ENCODE measurements around the gene ZBED1.
"Not testable (repeated sequence)": the region's sequence is repeated elsewhere in the genome, so short reads cannot be mapped to it uniquely, and the experiment has no call there.

Gene ZBED1

DNA sequence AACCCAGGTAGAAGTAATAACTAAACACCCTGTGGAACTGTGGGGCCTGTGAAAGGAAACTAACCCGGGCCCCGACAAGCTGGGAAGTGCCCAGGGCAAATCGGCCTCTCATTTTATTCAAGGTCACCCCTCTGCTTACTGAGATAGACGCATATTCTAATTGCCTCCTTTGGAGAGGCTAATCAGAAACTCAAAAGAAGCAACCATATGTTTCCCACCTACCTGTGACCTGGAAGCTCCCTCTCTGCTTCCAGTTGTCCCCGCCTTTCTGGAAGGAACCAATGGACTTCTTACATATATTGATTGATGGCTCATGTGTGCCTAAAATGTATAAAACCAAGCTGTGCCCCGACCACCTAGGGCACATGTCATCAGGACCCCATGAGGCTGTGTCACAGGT, 23.1 kb upstream of the ZBED1 start:
- Histone ChIP-seq H3K9me3 (ENCODE audit: severe bottlenecking) (no peaks in the 10 kb centered on the region), H3K27me3 (ENCODE audit: insufficient read depth, low read depth, severe bottlenecking) (no peaks in the 10 kb centered on the region), H3K4me3 (ENCODE audit: low read depth, low read length) (no peak overlapping the region), H3K36me3 (no peaks in the 10 kb centered on the region), H3K27ac (no peak overlapping the region)
- no peak for DNase-seq
- TF ChIP-seq, protein P1, sequence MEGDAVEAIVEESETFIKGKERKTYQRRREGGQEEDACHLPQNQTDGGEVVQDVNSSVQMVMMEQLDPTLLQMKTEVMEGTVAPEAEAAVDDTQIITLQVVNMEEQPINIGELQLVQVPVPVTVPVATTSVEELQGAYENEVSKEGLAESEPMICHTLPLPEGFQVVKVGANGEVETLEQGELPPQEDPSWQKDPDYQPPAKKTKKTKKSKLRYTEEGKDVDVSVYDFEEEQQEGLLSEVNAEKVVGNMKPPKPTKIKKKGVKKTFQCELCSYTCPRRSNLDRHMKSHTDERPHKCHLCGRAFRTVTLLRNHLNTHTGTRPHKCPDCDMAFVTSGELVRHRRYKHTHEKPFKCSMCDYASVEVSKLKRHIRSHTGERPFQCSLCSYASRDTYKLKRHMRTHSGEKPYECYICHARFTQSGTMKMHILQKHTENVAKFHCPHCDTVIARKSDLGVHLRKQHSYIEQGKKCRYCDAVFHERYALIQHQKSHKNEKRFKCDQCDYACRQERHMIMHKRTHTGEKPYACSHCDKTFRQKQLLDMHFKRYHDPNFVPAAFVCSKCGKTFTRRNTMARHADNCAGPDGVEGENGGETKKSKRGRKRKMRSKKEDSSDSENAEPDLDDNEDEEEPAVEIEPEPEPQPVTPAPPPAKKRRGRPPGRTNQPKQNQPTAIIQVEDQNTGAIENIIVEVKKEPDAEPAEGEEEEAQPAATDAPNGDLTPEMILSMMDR (IDR thresholded peaks at IDR 0.05; ENCODE audit: low read depth, low read length), result no peak

DNA sequence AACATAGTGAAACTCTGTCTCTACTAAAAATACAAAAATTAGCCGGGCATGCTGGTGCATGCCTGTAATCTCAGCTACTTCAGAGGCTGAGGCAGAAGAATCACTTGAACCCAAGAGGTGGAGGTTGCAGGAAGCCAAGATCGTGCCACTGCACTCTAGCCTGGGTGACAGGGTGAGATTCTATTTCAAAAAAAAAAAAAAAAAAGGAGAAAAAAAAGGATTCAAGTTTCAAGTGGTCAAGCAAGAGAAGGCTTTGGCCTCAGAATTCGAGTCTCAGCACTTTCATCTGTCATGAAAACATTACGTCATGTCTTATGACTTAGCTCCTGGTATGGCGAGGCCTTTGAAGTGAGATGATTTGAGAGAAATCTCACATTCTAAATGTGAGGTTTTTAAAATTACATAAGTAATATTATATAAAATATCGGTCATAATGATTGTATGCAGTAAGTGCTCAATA, 21.2 kb upstream of the ZBED1 start:
- Histone ChIP-seq H3K4me3 (ENCODE audit: low read depth, low read length) (no peak overlapping the region), H3K9me3 (ENCODE audit: severe bottlenecking) (no peaks in the 10 kb centered on the region), H3K27me3 (ENCODE audit: insufficient read depth, low read depth, severe bottlenecking) (no peaks in the 10 kb centered on the region), H3K36me3 (no peaks in the 10 kb centered on the region), H3K27ac (no peak overlapping the region)
- no peak for DNase-seq
- TF ChIP-seq, protein P1 (IDR thresholded peaks at IDR 0.05; ENCODE audit: low read depth, low read length), result no peak

DNA sequence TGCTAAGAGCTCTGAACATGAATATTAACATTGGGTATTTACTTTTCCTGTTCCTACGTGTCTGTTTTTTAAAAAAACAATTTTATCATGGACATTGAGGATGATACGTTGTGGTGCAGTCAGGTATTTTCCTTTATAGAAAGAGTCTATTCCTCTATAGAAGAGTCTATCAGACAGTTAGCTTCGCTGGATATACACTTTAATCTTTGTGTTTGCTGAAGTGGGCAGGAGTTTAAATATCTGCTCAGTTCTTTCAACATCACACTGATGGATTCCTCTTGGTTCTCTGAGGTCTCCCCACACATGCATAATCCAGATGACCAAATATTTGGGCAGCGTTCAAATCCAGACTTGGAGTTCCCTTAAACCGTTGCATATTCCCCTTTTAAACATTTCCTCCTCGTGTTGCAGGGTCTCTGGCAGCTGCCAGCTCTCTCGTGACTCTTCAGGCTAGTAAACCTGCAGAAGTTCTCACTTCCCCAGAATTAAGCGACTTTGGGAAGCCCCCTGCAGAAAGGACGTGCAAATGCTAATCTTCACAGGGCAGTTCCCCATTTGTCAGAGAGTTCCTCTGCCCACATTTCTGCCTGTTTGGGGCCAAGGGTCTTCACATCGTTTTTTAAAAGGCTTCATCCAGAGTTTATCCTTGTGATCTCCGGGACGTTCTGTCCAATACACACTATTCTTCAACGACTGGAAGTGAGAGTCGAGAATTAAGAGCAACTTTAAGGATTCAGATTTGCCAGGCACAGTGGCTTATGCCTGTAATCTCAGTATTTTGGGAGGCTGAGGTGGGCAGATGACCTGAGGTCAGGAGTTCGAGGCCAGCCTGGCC, 20.5 kb upstream of the ZBED1 start:
- no peaks in the 10 kb centered on the region for H3K27me3 ChIP-seq (ENCODE audit: insufficient read depth, low read depth, severe bottlenecking)
- no peaks in the 10 kb centered on the region for H3K36me3 ChIP-seq
- TF ChIP-seq, protein P1 (IDR thresholded peaks at IDR 0.05; ENCODE audit: low read depth, low read length), result no peak
- DNase-seq, result no peak
- H3K27ac ChIP-seq, result no peak overlapping the region
- no peak overlapping the region for H3K4me3 ChIP-seq (ENCODE audit: low read depth, low read length)
- no peaks in the 10 kb centered on the region for H3K9me3 ChIP-seq (ENCODE audit: severe bottlenecking)

DNA sequence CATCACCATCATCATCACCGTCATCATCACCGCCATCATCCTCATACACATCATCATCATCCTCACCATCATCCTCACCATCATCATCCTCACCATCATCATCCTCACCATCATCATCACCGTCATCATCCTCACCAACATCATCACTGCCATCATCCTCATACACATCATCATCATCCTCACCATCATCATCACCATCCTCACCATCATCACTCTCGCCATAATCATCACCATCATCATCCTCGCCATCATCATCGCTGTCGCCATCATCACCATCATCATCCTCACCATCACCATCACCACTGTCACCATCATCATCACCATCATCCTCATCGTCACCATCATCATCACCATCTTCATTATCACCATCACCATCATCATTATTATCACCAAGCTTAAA, 19.8 kb upstream of the ZBED1 start:
- Histone ChIP-seq H3K9me3 (ENCODE audit: severe bottlenecking) (no peaks in the 10 kb centered on the region), H3K27me3 (ENCODE audit: insufficient read depth, low read depth, severe bottlenecking) (no peaks in the 10 kb centered on the region), H3K4me3 (ENCODE audit: low read depth, low read length) (no peak overlapping the region), H3K27ac (no peak overlapping the region), H3K36me3 (no peaks in the 10 kb centered on the region)
- TF ChIP-seq, protein P1 (IDR thresholded peaks at IDR 0.05; ENCODE audit: low read depth, low read length), result no peak
- DNase-seq, result no peak

DNA sequence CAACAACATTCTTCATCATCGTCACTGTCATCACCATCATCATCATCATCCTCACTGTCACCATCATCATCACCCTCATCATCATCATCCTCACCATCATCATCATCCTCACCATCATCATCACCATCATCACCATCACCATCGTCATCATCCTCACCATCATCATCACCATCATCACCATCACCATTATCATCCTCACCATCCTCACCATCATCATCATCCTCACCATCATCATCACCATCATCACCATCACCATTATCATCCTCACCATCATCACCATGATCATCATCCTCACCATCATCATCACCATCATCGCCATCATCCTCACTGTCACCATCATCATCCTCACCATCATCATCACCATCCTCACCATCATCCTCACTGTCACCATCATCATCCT, 18.9 kb upstream of the ZBED1 start:
- not testable (repeated sequence) for H3K9me3 ChIP-seq (ENCODE audit: severe bottlenecking); H3K36me3 ChIP-seq; H3K27ac ChIP-seq; DNase-seq; H3K27me3 ChIP-seq (ENCODE audit: insufficient read depth, low read depth, severe bottlenecking); H3K4me3 ChIP-seq (ENCODE audit: low read depth, low read length)

DNA sequence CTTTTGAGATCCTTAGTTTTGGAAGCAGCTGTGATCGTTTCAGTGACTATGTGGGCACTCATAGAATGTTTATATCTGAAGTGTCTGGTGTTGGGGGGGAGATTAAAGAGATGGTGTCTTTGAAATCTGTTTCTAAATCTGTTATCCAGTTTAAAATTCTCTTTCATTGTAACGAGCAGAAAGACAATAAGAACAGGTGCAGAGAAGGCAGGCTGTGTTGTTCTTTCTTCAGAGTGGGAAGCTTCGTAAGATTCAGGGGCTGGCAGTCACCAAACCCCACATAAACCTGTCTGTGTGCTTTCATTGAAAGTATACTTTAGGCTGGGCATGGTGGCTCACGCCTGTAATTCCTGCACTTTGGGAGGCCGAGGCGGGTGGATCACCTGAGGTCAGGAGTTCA, 16.3 kb upstream of the ZBED1 start:
- no peaks in the 10 kb centered on the region for H3K9me3 ChIP-seq (ENCODE audit: severe bottlenecking)
- H3K36me3 ChIP-seq, result no peaks in the 10 kb centered on the region
- H3K27me3 ChIP-seq (ENCODE audit: insufficient read depth, low read depth, severe bottlenecking), result no peaks in the 10 kb centered on the region
- H3K27ac ChIP-seq, result no peak overlapping the region
- DNase-seq, result no peak
- no peak overlapping the region for H3K4me3 ChIP-seq (ENCODE audit: low read depth, low read length)
- TF ChIP-seq, protein P1 (IDR thresholded peaks at IDR 0.05; ENCODE audit: low read depth, low read length), result no peak
